GM10248 (cell line): ENCODE data around the gene ENO4.
A peak's percentile ranks its signal among the peaks of the same experiment; 100 is the strongest.

Experiments
- CTCF ChIA-PET: fragments of 300-600 bp; sonication (Branson Sonifier 250); formaldehyde crosslinking; extraction: SDS; loops from one replicate; lab custom pipeline; 2021; ENCODE audit warnings: antibody characterized with exemption; lab: Yijun Ruan, JAX
- POLR2A ChIA-PET: fragments of 350-650 bp; sonication (Branson Sonifier 250); formaldehyde crosslinking; extraction: SDS; loops from one replicate; lab custom pipeline; 2020; ENCODE audit warnings: antibody characterized with exemption; lab: Yijun Ruan, JAX
- DNase-seq: peaks from one replicate; pipeline ENCODE4 v3.0.0; 2012; ENCODE audit errors: extremely low spot score
- TF ChIP-seq, protein P1 (sequence below): IDR thresholded peaks from 2 replicates; pipeline ENCODE4 v1.5.1; 2012; ENCODE audit warnings: mild to moderate bottlenecking, low read depth; ENCODE audit errors: extremely low read depth, missing control alignments, control extremely low read depth

ENO4 gene

DNA sequence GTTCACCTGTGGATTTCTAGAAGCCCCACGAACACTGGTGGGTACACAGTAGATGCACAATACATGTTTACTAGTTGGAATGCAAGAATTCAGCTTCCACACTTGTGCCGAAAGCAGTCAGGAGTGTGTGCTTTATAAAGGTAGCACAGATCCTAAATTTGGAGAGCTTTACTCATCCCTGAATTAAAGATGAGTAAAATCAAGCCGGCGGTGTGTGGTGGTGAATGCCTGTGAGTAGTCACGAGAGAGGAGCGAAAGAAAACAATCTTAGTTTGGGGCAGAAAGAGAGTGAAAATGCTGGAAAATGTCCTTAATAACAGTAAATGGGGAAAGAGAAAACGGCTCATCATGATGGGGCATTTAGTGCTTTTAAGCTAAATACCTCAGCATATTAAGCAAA lies 13.6 kb upstream of the ENO4 start:
- ChIA-PET POLR2A (no interaction called here), CTCF (interaction anchor here (1.0 to 2.9 kb wide), 5 partner anchors 9 to 339 kb away, joined by 3 to 9 read pairs (median 4); partner anchors contain the start of gene ENO4)
- DNase-seq, result no peak
- TF ChIP-seq, protein P1, sequence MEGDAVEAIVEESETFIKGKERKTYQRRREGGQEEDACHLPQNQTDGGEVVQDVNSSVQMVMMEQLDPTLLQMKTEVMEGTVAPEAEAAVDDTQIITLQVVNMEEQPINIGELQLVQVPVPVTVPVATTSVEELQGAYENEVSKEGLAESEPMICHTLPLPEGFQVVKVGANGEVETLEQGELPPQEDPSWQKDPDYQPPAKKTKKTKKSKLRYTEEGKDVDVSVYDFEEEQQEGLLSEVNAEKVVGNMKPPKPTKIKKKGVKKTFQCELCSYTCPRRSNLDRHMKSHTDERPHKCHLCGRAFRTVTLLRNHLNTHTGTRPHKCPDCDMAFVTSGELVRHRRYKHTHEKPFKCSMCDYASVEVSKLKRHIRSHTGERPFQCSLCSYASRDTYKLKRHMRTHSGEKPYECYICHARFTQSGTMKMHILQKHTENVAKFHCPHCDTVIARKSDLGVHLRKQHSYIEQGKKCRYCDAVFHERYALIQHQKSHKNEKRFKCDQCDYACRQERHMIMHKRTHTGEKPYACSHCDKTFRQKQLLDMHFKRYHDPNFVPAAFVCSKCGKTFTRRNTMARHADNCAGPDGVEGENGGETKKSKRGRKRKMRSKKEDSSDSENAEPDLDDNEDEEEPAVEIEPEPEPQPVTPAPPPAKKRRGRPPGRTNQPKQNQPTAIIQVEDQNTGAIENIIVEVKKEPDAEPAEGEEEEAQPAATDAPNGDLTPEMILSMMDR, result no peak

DNA sequence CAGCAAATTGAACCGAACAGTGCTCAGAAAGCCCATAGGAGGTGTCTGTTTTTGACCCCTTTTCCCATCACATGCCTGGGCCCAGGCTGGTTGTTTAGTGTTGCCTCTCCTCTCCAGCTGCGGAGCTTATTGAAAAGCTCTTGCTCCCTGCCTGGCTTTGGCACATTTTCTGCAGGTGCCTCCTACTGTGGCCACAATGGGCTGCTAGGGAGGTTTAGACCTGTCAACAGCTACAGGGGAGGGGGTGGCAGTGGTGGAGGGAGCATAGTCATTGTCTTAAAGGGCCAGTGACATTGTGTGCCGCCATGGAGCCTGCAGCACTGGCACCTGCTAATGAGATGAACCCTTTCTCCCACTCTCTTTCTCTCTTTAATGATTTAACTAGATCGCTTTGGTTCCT lies 13.2 kb upstream of the ENO4 start:
- POLR2A ChIA-PET, result no interaction called here
- CTCF ChIA-PET, result interaction anchor here (1.0 to 2.9 kb wide), 6 partner anchors 9 to 339 kb away, joined by 3 to 9 read pairs (median 4); partner anchors contain the start of gene ENO4
- TF ChIP-seq, protein P1, result no peak
- DNase-seq, result no peak

DNA sequence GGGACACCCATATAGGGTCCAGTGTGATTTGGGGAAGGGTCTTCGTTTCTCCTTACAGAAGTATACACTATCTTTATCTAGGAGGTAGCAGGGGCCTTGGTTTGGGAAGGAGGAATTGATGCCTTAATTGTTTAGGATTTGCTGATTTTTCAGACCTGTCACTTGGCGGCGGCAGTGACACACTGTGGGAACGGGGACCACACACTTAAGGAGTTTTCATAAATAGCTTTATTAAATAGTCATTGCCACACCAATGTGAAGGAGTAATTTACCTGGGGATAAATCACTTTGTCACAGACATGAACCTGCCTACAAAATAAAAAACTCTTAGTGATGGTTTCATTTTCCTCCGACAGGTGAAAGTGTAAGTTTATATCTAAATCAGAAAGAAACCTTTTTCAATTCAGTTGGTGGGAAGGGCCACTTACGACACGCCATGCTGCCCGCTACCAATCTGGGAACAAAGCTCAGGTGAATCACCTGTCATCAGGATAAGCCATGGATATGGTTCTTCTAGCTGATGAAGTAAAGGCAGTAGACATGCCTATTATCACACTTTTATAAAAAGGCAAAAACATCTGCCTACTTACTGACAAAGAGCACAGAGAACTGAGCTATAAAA lies 12.3 kb upstream of the ENO4 start:
- DNase-seq, result no peak

DNA sequence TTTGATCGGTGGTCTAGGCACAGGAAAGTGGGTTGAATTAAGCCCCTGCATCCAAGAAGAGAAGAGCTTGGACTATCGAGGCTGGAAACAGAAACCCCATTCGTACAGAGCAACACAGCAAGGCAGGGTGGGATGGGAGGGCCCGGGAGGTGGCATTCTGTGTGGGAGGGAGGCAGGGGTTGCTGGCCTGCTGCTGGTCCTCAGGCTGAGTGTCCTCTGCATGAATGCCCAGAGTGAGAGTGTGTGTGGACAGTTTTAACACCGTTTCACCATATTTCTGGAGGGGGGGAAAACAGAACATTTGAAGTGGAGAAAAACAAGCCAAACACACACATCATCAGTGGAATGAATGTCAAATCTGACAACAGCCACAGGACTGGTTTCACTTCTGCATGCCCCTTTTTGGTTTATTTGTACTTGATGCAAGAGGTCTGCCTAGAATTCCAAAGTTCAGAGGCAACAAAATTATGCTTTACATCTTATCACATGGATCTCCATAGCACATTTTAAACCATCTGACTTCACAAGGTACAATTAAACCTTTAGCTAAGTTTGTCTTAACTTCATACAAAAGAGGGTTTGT lies 11.1 kb upstream of the ENO4 start:
- POLR2A ChIA-PET, result no interaction called here
- TF ChIP-seq, protein P1, result no peak
- DNase-seq, result peak; percentile 27
- CTCF ChIA-PET, result interaction anchor here (0.9 to 3.2 kb wide), 3 partner anchors 9 to 50 kb away, joined by 3 to 13 read pairs (median 6); no protein-coding TSS in a partner anchor

More for the DNA sequence above, 12.3 kb upstream of the ENO4 start:
- POLR2A ChIA-PET, result no interaction called here
- TF ChIP-seq, protein P1, result no peak
- CTCF ChIA-PET, result interaction anchor here (1.3 to 3.2 kb wide), 3 partner anchors 8 to 338 kb away, joined by 4 to 13 read pairs (median 9); no protein-coding TSS in a partner anchor

DNA sequence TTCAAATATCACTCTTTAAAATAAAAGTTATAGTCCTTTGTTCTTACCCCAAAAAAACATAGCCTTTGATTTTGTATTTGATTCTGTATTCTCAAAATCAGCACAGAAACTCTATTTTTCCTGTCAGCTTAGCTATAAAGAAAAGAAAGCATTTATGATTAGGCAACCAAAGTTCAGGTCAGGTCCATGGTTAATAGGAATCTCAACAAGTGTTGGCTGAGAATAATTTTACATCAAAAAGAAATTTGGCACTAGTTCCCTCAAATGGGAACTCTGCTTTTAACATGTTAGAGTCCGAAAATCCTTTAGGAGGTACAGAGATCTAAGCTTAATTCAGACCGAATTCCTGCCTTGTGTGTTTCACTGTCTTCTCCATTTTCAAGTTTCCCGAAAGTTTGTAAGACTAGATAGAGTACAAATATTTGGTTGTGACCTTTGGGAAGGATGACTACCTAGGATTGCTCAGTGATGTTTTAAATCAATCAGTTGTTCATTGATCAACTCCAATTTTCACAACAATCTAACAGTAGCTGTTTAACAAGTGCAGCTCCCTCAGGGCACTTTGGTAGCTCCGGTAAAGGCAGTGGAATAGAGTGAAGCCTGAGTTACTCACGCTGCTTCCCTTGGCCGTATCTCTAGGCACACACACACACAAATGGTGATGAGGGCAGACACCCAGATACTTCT lies 8.8 kb upstream of the ENO4 start:
- ChIA-PET CTCF (interaction anchor here (1.0 kb wide), 1 partner anchor 334 kb away, joined by 3 read pairs; no protein-coding TSS in a partner anchor), POLR2A (no interaction called here)
- TF ChIP-seq, protein P1, result no peak
- no peak for DNase-seq

DNA sequence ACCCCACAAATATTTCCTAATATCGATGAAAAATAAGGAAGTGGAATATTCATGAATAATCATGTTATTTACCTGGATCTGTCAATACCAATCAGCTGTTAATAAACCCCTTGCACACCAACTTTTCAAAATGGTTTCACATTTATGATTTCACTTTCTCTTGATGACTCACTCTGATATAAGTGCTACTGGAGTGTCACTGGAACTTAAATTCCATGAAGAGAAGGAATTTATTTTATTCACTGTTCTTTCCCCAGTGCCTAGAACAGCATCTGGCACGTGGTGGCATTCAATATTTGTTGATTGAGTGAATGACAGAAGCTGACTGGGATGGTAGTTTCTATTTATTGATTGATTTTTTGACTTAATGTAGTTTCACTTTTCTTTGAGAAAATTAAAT lies 3.5 kb upstream of the ENO4 start:
- ChIA-PET CTCF (interaction anchor here (3.0 kb wide), 1 partner anchor 10 kb away, joined by 9 read pairs; no protein-coding TSS in a partner anchor), POLR2A (no interaction called here)
- no peak for DNase-seq
- TF ChIP-seq, protein P1, result no peak
